GM23338 (cell line): Measurements from ENCODE around the gene GNLY. TPM values are rescaled to one million over a fixed set of nuclear protein-coding genes. Genes with fewer than 3 reads are reported as not detected.

ENCODE experiments used
- ATAC-seq: fragments of 200-7000 bp; cut with Tn5 transposase; 3 replicates; pipeline ENCODE4 v1.9.1; 2020
- DNase-seq: peaks from one replicate; pipeline ENCODE4 v3.0.0-alpha.2; 2015; ENCODE audit warnings: low spot score
- H2AFZ ChIP-seq: fragments of 200-600 bp; sonication (generic); 2 replicates; pipeline ENCODE4 v1.8.0; 2016; ENCODE audit warnings: antibody characterized with exemption, mild to moderate bottlenecking, moderate library complexity
- H3F3A ChIP-seq: fragments of 200-600 bp; sonication (generic); replicated peaks from 2 replicates; pipeline ENCODE4 v1.8.0; 2017; ENCODE audit warnings: antibody characterized with exemption, mixed run types, low read depth
- H3K27ac ChIP-seq: fragments of 200-600 bp; sonication (generic); 2 replicates; pipeline ENCODE4 v1.6.1; 2016; ENCODE audit warnings: low read depth
- H3K27me3 ChIP-seq: fragments of 200-600 bp; sonication (generic); 2 replicates; pipeline ENCODE4 v1.8.0; 2016; ENCODE audit warnings: mild to moderate bottlenecking, mixed run types, moderate library complexity; ENCODE audit not compliant: insufficient read depth
- H3K36me3 ChIP-seq: fragments of 200-600 bp; sonication (generic); 2 replicates; pipeline ENCODE4 v1.8.0; 2016; ENCODE audit warnings: mild to moderate bottlenecking; ENCODE audit not compliant: insufficient read depth
- H3K4me1 ChIP-seq: fragments of 200-600 bp; sonication (generic); 2 replicates; pipeline ENCODE4 v1.8.0; 2016; ENCODE audit warnings: mild to moderate bottlenecking, moderate library complexity; ENCODE audit not compliant: insufficient read depth
- H3K4me2 ChIP-seq: fragments of 200-600 bp; sonication (generic); 2 replicates; pipeline ENCODE4 v1.7.1; 2017; ENCODE audit warnings: mixed run types
- H3K4me3 ChIP-seq: fragments of 200-600 bp; sonication (generic); 2 replicates; pipeline ENCODE4 v1.6.1; 2016; ENCODE audit warnings: mixed run types
- H3K79me2 ChIP-seq: fragments of 200-600 bp; sonication (generic); replicated peaks from 2 replicates; pipeline ENCODE4 v1.8.0; 2017; ENCODE audit warnings: mild to moderate bottlenecking; ENCODE audit not compliant: insufficient read depth
- H3K9me2 ChIP-seq: fragments of 200-600 bp; sonication (generic); 2 replicates; pipeline ENCODE4 v1.8.0; 2017; ENCODE audit not compliant: insufficient read depth
- H4K20me1 ChIP-seq: fragments of 200-600 bp; sonication (generic); replicated peaks from 2 replicates; pipeline ENCODE4 v1.8.0; 2017; ENCODE audit warnings: mild to moderate bottlenecking; ENCODE audit not compliant: insufficient read depth
- H3K27ac Mint-ChIP-seq: 2 replicates; pipeline ENCODE4 v1.8.0; 2020; ENCODE audit warnings: inconsistent platforms, mild to moderate bottlenecking, moderate library complexity, mixed read lengths
- H3K27me3 Mint-ChIP-seq: 3 replicates; pipeline ENCODE4 v1.8.0; 2022; ENCODE audit warnings: low read depth, mild to moderate bottlenecking, moderate library complexity, mixed read lengths, inconsistent platforms; ENCODE audit not compliant: insufficient read depth, poor library complexity
- H3K36me3 Mint-ChIP-seq: 3 replicates; pipeline ENCODE4 v1.8.0; 2021; ENCODE audit warnings: low read depth, mild to moderate bottlenecking, inconsistent platforms, moderate library complexity, mixed read lengths
- H3K4me1 Mint-ChIP-seq: 3 replicates; pipeline ENCODE4 v1.8.0; 2020; ENCODE audit warnings: mild to moderate bottlenecking, inconsistent platforms, mixed read lengths
- H3K4me3 Mint-ChIP-seq: 3 replicates; pipeline ENCODE4 v1.8.0; 2021; ENCODE audit warnings: moderate library complexity, mild to moderate bottlenecking, inconsistent platforms, mixed read lengths
- H3K9me3 Mint-ChIP-seq: 3 replicates; pipeline ENCODE4 v1.8.0; 2020; ENCODE audit warnings: moderate library complexity, mild to moderate bottlenecking, inconsistent platforms, mixed read lengths
- CREB1 ChIP-seq: fragments of 250-450 bp; sonication (Bioruptor Pico); IDR thresholded peaks from 2 replicates; pipeline ENCODE4 v1.5.0; 2020; ENCODE audit warnings: low read depth, mild to moderate bottlenecking, moderate library complexity
- EZH2 ChIP-seq: fragments of 200-600 bp; sonication (generic); IDR thresholded peaks from one replicate; pipeline ENCODE4 v1.8.0; 2017; ENCODE audit warnings: antibody characterized with exemption, mild to moderate bottlenecking, low read depth; ENCODE audit not compliant: unreplicated experiment
- EZH2phosphoT487 ChIP-seq: fragments of 200-600 bp; sonication (generic); IDR thresholded peaks from one replicate; pipeline ENCODE4 v1.8.1; 2018; ENCODE audit warnings: antibody characterized with exemption; ENCODE audit not compliant: unreplicated experiment
- JUNB ChIP-seq: IDR thresholded peaks from one replicate; pipeline ENCODE4 v1.6.1; 2016; ENCODE audit warnings: antibody characterized with exemption; ENCODE audit not compliant: unreplicated experiment
- NANOG ChIP-seq: IDR thresholded peaks from 2 replicates; pipeline ENCODE4 v1.6.1; 2016; ENCODE audit warnings: antibody characterized with exemption, borderline replicate concordance
- POLR2AphosphoS5 ChIP-seq: IDR thresholded peaks from 2 replicates; pipeline ENCODE4 v1.6.1; 2016; ENCODE audit warnings: antibody characterized with exemption, low read depth
- STAT1 ChIP-seq: IDR thresholded peaks from one replicate; pipeline ENCODE4 v1.6.1; 2016; ENCODE audit warnings: antibody characterized with exemption; ENCODE audit not compliant: unreplicated experiment
- ZNF114 ChIP-seq: fragments of 250-450 bp; sonication (Bioruptor Pico); IDR thresholded peaks from 2 replicates; pipeline ENCODE4 v1.5.0; 2020; ENCODE audit warnings: mild to moderate bottlenecking, moderate library complexity
- ZNF331 ChIP-seq: fragments of 250-450 bp; sonication (Bioruptor Pico); IDR thresholded peaks from 2 replicates; pipeline ENCODE4 v1.5.0; 2020; ENCODE audit warnings: low read depth, mild to moderate bottlenecking, moderate library complexity
- polyA plus RNA-seq: library from polyadenylated mRNA; unstranded; fragments of >200 nt; fragmentation: Nextera tagmentation; extraction: Ambion mirVana; gene quantifications from 2 replicates; pipeline ENCODE4 v1.2.1, GENCODE V29; 2016
- total RNA-seq: library from RNA; depleted of rRNA; stranded (reverse); fragments of >200 nt; shearing (Covaris generic); gene quantifications from 2 replicates; pipeline ENCODE4 v1.2.3, GENCODE V29; 2014
- TF ChIP-seq, protein P1 (sequence below): IDR thresholded peaks from one replicate; pipeline ENCODE4 v1.6.1; 2018; ENCODE audit warnings: antibody characterized with exemption; ENCODE audit not compliant: unreplicated experiment
- TF ChIP-seq, protein P2 (sequence below): fragments of 250-450 bp; sonication (Bioruptor Pico); IDR thresholded peaks from 2 replicates; pipeline ENCODE4 v1.5.0; 2020; ENCODE audit warnings: mild to moderate bottlenecking, moderate library complexity
- TF ChIP-seq, protein P3 (sequence below), 2 experiments: fragments of 200-600 bp in 1 of 2; sonication (generic) in 1 of 2; conservative IDR thresholded peaks; 2 replicates each; pipeline versions ENCODE4 v1.5.1 to v1.6.1; 2016 to 2017; ENCODE audit warnings: antibody characterized with exemption in 2 of 2, low read depth in 2 of 2, mild to moderate bottlenecking in 2 of 2, moderate library complexity in 1 of 2
- TF ChIP-seq, protein P4 (sequence below): IDR thresholded peaks from 2 replicates; pipeline ENCODE4 v1.6.1; 2016; ENCODE audit warnings: antibody characterized with exemption

Gene GNLY
- total and polyA plus RNA-seq, 2 experiments from 2014 or later, result not detected

DNA sequence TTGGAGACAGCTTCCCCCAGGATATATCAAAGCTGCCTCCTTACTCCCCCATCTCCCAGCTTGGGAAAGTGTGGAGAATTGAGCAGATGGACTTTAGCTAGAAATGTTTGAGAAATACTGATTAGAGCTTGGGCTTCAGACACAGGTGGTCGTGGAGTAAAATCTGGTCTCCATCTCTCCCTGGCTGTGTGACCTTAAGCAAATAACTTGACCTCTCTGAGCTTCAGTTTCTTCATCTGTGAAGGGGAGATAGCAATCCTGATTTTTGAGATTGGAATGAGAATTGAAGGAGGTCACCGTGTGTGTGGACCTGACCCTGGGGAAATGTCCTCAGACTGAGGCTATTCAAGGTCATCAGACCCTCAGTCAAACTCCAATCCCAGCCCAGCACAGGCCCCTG lies 3.6 kb downstream of the GNLY start:
- Histone ChIP-seq H3K9me2 (no peaks in the 10 kb centered on the region), H3K36me3 (no peaks in the 10 kb centered on the region), H3K27me3 (no peaks in the 10 kb centered on the region), H3K4me2 (no peak overlapping the region), H3F3A (no peaks in the 10 kb centered on the region), H3K4me1 (peaks cover 14% of the 10 kb centered on the region), H3K79me2 (no peaks in the 10 kb centered on the region), H3K4me3 (no peak overlapping the region), H3K27ac (no peak overlapping the region), H2AFZ (no peak overlapping the region), H4K20me1 (no peaks in the 10 kb centered on the region)
- Mint-ChIP-seq H3K36me3 (no peaks in the 10 kb centered on the region), H3K27ac (no peak overlapping the region), H3K27me3 (peaks cover 6% of the 10 kb centered on the region), H3K4me3 (no peak overlapping the region), H3K9me3 (no peaks in the 10 kb centered on the region; the same call in 2 of the 3 replicates), H3K4me1 (peaks cover 27% of the 10 kb centered on the region)
- no peak for ATAC-seq
- no peak for TF ChIP-seq ZNF331 (CRISPR knock-in tag)
- TF ChIP-seq, protein P1, sequence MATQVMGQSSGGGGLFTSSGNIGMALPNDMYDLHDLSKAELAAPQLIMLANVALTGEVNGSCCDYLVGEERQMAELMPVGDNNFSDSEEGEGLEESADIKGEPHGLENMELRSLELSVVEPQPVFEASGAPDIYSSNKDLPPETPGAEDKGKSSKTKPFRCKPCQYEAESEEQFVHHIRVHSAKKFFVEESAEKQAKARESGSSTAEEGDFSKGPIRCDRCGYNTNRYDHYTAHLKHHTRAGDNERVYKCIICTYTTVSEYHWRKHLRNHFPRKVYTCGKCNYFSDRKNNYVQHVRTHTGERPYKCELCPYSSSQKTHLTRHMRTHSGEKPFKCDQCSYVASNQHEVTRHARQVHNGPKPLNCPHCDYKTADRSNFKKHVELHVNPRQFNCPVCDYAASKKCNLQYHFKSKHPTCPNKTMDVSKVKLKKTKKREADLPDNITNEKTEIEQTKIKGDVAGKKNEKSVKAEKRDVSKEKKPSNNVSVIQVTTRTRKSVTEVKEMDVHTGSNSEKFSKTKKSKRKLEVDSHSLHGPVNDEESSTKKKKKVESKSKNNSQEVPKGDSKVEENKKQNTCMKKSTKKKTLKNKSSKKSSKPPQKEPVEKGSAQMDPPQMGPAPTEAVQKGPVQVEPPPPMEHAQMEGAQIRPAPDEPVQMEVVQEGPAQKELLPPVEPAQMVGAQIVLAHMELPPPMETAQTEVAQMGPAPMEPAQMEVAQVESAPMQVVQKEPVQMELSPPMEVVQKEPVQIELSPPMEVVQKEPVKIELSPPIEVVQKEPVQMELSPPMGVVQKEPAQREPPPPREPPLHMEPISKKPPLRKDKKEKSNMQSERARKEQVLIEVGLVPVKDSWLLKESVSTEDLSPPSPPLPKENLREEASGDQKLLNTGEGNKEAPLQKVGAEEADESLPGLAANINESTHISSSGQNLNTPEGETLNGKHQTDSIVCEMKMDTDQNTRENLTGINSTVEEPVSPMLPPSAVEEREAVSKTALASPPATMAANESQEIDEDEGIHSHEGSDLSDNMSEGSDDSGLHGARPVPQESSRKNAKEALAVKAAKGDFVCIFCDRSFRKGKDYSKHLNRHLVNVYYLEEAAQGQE, result no peak
- no peak for TF ChIP-seq ZNF114 (CRISPR knock-in tag)
- TF ChIP-seq, protein P2, sequence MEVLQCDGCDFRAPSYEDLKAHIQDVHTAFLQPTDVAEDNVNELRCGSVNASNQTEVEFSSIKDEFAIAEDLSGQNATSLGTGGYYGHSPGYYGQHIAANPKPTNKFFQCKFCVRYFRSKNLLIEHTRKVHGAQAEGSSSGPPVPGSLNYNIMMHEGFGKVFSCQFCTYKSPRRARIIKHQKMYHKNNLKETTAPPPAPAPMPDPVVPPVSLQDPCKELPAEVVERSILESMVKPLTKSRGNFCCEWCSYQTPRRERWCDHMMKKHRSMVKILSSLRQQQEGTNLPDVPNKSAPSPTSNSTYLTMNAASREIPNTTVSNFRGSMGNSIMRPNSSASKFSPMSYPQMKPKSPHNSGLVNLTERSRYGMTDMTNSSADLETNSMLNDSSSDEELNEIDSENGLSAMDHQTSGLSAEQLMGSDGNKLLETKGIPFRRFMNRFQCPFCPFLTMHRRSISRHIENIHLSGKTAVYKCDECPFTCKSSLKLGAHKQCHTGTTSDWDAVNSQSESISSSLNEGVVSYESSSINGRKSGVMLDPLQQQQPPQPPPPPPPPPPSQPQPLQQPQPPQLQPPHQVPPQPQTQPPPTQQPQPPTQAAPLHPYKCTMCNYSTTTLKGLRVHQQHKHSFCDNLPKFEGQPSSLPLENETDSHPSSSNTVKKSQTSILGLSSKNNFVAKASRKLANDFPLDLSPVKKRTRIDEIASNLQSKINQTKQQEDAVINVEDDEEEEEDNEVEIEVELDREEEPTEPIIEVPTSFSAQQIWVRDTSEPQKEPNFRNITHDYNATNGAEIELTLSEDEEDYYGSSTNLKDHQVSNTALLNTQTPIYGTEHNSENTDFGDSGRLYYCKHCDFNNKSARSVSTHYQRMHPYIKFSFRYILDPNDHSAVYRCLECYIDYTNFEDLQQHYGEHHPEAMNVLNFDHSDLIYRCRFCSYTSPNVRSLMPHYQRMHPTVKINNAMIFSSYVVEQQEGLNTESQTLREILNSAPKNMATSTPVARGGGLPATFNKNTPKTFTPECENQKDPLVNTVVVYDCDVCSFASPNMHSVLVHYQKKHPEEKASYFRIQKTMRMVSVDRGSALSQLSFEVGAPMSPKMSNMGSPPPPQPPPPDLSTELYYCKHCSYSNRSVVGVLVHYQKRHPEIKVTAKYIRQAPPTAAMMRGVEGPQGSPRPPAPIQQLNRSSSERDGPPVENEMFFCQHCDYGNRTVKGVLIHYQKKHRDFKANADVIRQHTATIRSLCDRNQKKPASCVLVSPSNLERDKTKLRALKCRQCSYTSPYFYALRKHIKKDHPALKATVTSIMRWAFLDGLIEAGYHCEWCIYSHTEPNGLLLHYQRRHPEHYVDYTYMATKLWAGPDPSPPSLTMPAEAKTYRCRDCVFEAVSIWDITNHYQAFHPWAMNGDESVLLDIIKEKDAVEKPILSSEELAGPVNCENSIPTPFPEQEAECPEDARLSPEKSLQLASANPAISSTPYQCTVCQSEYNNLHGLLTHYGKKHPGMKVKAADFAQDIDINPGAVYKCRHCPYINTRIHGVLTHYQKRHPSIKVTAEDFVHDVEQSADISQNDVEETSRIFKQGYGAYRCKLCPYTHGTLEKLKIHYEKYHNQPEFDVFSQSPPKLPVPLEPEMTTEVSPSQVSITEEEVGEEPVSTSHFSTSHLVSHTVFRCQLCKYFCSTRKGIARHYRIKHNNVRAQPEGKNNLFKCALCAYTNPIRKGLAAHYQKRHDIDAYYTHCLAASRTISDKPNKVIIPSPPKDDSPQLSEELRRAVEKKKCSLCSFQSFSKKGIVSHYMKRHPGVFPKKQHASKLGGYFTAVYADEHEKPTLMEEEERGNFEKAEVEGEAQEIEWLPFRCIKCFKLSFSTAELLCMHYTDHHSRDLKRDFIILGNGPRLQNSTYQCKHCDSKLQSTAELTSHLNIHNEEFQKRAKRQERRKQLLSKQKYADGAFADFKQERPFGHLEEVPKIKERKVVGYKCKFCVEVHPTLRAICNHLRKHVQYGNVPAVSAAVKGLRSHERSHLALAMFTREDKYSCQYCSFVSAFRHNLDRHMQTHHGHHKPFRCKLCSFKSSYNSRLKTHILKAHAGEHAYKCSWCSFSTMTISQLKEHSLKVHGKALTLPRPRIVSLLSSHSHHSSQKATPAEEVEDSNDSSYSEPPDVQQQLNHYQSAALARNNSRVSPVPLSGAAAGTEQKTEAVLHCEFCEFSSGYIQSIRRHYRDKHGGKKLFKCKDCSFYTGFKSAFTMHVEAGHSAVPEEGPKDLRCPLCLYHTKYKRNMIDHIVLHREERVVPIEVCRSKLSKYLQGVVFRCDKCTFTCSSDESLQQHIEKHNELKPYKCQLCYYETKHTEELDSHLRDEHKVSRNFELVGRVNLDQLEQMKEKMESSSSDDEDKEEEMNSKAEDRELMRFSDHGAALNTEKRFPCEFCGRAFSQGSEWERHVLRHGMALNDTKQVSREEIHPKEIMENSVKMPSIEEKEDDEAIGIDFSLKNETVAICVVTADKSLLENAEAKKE (CRISPR knock-in tag), result no peak
- TF ChIP-seq NANOG, result no peak
- TF ChIP-seq, protein P3, sequence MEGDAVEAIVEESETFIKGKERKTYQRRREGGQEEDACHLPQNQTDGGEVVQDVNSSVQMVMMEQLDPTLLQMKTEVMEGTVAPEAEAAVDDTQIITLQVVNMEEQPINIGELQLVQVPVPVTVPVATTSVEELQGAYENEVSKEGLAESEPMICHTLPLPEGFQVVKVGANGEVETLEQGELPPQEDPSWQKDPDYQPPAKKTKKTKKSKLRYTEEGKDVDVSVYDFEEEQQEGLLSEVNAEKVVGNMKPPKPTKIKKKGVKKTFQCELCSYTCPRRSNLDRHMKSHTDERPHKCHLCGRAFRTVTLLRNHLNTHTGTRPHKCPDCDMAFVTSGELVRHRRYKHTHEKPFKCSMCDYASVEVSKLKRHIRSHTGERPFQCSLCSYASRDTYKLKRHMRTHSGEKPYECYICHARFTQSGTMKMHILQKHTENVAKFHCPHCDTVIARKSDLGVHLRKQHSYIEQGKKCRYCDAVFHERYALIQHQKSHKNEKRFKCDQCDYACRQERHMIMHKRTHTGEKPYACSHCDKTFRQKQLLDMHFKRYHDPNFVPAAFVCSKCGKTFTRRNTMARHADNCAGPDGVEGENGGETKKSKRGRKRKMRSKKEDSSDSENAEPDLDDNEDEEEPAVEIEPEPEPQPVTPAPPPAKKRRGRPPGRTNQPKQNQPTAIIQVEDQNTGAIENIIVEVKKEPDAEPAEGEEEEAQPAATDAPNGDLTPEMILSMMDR (conservative IDR thresholded peaks at IDR 0.05; ENCODE audit: low read depth in 2 of 2), result no peak
- no peak for TF ChIP-seq CREB1 (CRISPR knock-in tag)
- TF ChIP-seq, protein P4, sequence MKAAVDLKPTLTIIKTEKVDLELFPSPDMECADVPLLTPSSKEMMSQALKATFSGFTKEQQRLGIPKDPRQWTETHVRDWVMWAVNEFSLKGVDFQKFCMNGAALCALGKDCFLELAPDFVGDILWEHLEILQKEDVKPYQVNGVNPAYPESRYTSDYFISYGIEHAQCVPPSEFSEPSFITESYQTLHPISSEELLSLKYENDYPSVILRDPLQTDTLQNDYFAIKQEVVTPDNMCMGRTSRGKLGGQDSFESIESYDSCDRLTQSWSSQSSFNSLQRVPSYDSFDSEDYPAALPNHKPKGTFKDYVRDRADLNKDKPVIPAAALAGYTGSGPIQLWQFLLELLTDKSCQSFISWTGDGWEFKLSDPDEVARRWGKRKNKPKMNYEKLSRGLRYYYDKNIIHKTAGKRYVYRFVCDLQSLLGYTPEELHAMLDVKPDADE, result no peak
- no peak for TF ChIP-seq STAT1
- no peak for TF ChIP-seq JUNB
- TF ChIP-seq EZH2, result no peak
- no peak for TF ChIP-seq EZH2phosphoT487
- TF ChIP-seq POLR2AphosphoS5, result no peak
- no peak for DNase-seq
